NCI-H526 treated with DMSO at 0.1 percent for 48 hours (cell line): ENCODE measurements around the gene EIF2B4.
A peak's percentile ranks its signal among the peaks of the same experiment; 100 is the strongest.
"Not testable (repeated sequence)": the region's sequence is repeated elsewhere in the genome, so short reads cannot be mapped to it uniquely, and the experiment has no call there.

Source experiments
- DNase-seq: peaks from one replicate; lab custom pipeline; 2025; lab: John Stamatoyannopoulos, UW

The EIF2B4 gene

GRCh38 chr2:27336173-27336572, 34.0 kb downstream of the EIF2B4 start:
- DNase-seq = no peak

GRCh38 chr2:27335311-27335710, 34.8 kb downstream of the EIF2B4 start:
- DNase-seq = no peak

- DNase-seq = no peak
These were observed 45.4 kb downstream of the EIF2B4 start for GRCh38 chr2:27324720-27325119.

GRCh38 chr2:27323596-27324285, 46.4 kb downstream of the EIF2B4 start:
- no peak for DNase-seq

GRCh38 chr2:27322766-27323595, 47.2 kb downstream of the EIF2B4 start, which contains the start of gene MPV17:
Gene MPV17, minus strand, starts transcription at chr2:27323097. Its CDS starts 580 bp downstream, at chr2:27322517.
- DNase-seq = peak; percentile 72

GRCh38 chr2:27322301-27322765, 47.8 kb downstream of the EIF2B4 start:
- DNase-seq = no peak

- no peak for DNase-seq
These were observed 49.1 kb downstream of the EIF2B4 start for GRCh38 chr2:27320958-27321543.

- not testable (repeated sequence) for DNase-seq
These were observed 50.3 kb downstream of the EIF2B4 start for GRCh38 chr2:27319839-27320238.

- no peak for DNase-seq
These were observed 53.3 kb downstream of the EIF2B4 start for GRCh38 chr2:27316655-27317412.

GRCh38 chr2:27315122-27315521, 55.0 kb downstream of the EIF2B4 start:
- DNase-seq = no peak

- DNase-seq = no peak
These were observed 55.4 kb downstream of the EIF2B4 start for GRCh38 chr2:27314709-27315108.
